Upper lobe of right lung (tissue), 1 donor: ENCODE measurements around the gene TEX2. TPM values are rescaled to one million over a fixed set of nuclear protein-coding genes. Genes with fewer than 3 reads are reported as not detected.

ENCODE experiments used
- ATAC-seq: fragments of 200-7000 bp; cut with Tn5 transposase; one replicate; pipeline ENCODE4 v1.9.1; 2020; ENCODE audit warnings: mild to moderate bottlenecking, moderate library complexity
- DNase-seq: peaks from one replicate; pipeline ENCODE4 v3.0.0-alpha.2; 2020
- H3K27ac ChIP-seq: fragments of 200-600 bp; one replicate; pipeline ENCODE4 v1.8.0; 2022
- H3K27me3 ChIP-seq: fragments of 200-600 bp; one replicate; pipeline ENCODE4 v1.8.0; 2022; ENCODE audit warnings: mild to moderate bottlenecking
- H3K36me3 ChIP-seq: fragments of 200-600 bp; one replicate; pipeline ENCODE4 v1.8.0; 2022
- H3K4me1 ChIP-seq: fragments of 200-600 bp; one replicate; pipeline ENCODE4 v1.8.0; 2022
- H3K4me3 ChIP-seq: fragments of 200-600 bp; one replicate; pipeline ENCODE4 v1.8.0; 2022; ENCODE audit warnings: mild to moderate bottlenecking
- H3K9me3 ChIP-seq: fragments of 200-600 bp; one replicate; pipeline ENCODE4 v1.8.0; 2022
- intact Hi-C: fragments of 100-400 bp; cut with DNase I; formaldehyde crosslinking; loops from one replicate; pipeline ENCODE4 v1.11.0; 2022
- total RNA-seq: library from RNA; stranded (reverse); fragmentation: NEBNext Ultra II Directional; extraction: Animal tissue kit (Norgen Biotek cat#: 25700); gene quantifications from one replicate; pipeline ENCODE4 v1.2.1, GENCODE V29; 2021
- TF ChIP-seq, protein P1 (sequence below): fragments of 200-600 bp; IDR thresholded peaks from one replicate; pipeline ENCODE4 v1.8.0; 2022; ENCODE audit warnings: antibody characterized with exemption
- donor health status: DM: no; HTN: yes; CAD: no; lungs with severe emphysema.

The TEX2 gene
- total RNA-seq, 1 donor from 2014 or later, result 50.6 TPM

GRCh38 chr17:64300699-64300965, 37.6 kb upstream of the TEX2 start:
- Histone ChIP-seq H3K27me3 (no peaks in the 10 kb centered on the region), H3K9me3 (no peaks in the 10 kb centered on the region), H3K27ac (no peak overlapping the region), H3K4me1 (peaks cover 9% of the 10 kb centered on the region), H3K36me3 (no peaks in the 10 kb centered on the region), H3K4me3 (no peak overlapping the region)
- intact Hi-C loops, result no loop called here
- ATAC-seq, result no peak
- DNase-seq, result no peak
- TF ChIP-seq, protein P1, sequence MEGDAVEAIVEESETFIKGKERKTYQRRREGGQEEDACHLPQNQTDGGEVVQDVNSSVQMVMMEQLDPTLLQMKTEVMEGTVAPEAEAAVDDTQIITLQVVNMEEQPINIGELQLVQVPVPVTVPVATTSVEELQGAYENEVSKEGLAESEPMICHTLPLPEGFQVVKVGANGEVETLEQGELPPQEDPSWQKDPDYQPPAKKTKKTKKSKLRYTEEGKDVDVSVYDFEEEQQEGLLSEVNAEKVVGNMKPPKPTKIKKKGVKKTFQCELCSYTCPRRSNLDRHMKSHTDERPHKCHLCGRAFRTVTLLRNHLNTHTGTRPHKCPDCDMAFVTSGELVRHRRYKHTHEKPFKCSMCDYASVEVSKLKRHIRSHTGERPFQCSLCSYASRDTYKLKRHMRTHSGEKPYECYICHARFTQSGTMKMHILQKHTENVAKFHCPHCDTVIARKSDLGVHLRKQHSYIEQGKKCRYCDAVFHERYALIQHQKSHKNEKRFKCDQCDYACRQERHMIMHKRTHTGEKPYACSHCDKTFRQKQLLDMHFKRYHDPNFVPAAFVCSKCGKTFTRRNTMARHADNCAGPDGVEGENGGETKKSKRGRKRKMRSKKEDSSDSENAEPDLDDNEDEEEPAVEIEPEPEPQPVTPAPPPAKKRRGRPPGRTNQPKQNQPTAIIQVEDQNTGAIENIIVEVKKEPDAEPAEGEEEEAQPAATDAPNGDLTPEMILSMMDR, result no peak

DNA sequence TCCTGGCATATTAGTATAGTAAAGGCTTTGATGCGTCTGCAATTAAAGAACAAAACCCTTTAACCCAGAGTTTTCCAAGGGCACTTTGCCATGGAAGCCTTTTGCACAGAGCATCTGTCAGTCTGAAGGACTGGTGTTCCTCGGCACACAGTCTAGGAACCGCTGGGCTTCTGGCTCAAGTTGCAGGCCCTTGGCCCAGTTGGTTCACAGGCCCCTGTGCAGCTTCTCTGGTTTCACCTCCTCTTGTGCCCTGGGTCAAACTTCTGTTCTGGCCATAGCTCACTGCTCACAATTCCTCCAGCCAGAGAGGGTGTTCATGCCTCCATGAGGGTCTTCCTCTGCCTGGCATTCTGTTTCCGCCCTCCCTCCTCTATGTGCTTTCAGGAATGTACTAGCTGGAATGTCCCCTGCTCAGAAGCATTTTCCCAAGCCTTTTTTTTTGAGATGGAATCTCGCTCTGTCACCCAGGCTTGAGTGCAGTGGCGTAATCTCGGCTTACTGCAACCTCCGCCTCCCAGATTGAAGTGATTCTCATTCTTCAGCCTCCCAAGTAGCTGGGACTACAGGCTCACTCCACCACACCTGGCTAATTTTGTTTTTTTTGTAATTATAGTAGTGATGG, 34.5 kb upstream of the TEX2 start:
- Histone ChIP-seq H3K4me3 (no peak overlapping the region), H3K9me3 (no peaks in the 10 kb centered on the region), H3K27ac (no peak overlapping the region), H3K36me3 (no peaks in the 10 kb centered on the region), H3K4me1 (peaks cover 2% of the 10 kb centered on the region), H3K27me3 (no peaks in the 10 kb centered on the region)
- DNase-seq, result no peak
- intact Hi-C loops, result no loop called here
- TF ChIP-seq, protein P1, result no peak
- ATAC-seq, result no peak

- Histone ChIP-seq H3K27me3 (no peaks in the 10 kb centered on the region), H3K9me3 (no peaks in the 10 kb centered on the region), H3K27ac (no peak overlapping the region), H3K4me3 (no peak overlapping the region), H3K4me1 (no peaks in the 10 kb centered on the region), H3K36me3 (no peaks in the 10 kb centered on the region)
- intact Hi-C loops, result no loop called here
- TF ChIP-seq, protein P1, result no peak
- DNase-seq (no peak), ATAC-seq (no peak)
These were observed 33.2 kb upstream of the TEX2 start for GRCh38 chr17:64296246-64296645.

DNA sequence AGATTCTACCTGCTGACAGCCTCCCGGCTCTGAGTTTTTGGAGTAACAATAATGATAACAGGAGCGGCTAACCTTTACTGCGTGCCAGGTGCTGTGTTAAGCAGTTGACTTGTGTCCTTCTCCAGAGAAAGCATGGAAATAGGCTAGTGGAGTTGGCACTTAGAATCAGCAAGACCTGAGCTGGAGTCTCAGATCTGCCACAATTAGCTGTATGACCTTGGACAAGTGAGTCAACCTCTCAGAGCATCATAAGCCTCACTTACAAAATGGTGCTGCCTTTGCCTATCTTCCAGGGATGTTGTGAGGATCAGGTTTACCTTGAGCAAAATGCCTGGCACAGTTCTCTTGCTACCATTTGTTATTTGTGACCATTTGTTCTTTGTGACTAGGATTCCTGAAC, 32.1 kb upstream of the TEX2 start:
- no peaks in the 10 kb centered on the region for H3K36me3 ChIP-seq
- DNase-seq, result no peak
- H3K4me3 ChIP-seq, result no peak overlapping the region
- ATAC-seq, result no peak
- intact Hi-C loops, result no loop called here
- H3K27ac ChIP-seq, result no peak overlapping the region
- H3K9me3 ChIP-seq, result no peaks in the 10 kb centered on the region
- no peaks in the 10 kb centered on the region for H3K4me1 ChIP-seq
- no peaks in the 10 kb centered on the region for H3K27me3 ChIP-seq
- TF ChIP-seq, protein P1, result no peak

- Histone ChIP-seq H3K4me3 (no peak overlapping the region), H3K27ac (no peak overlapping the region), H3K36me3 (no peaks in the 10 kb centered on the region), H3K9me3 (no peaks in the 10 kb centered on the region), H3K27me3 (no peaks in the 10 kb centered on the region), H3K4me1 (no peaks in the 10 kb centered on the region)
- TF ChIP-seq, protein P1, result peak; percentile 22
- DNase-seq, result no peak
- no peak for ATAC-seq
- intact Hi-C loops, result no loop called here
These were observed 28.3 kb upstream of the TEX2 start for GRCh38 chr17:64291268-64291851.

- H3K27me3 ChIP-seq, result no peaks in the 10 kb centered on the region
- TF ChIP-seq, protein P1, result no peak
- intact Hi-C loops, result loop anchor here (10.0 kb wide), 1 partner anchor 255 kb away; no protein-coding TSS in a partner anchor
- H3K36me3 ChIP-seq, result no peaks in the 10 kb centered on the region
- no peak overlapping the region for H3K27ac ChIP-seq
- no peaks in the 10 kb centered on the region for H3K9me3 ChIP-seq
- no peaks in the 10 kb centered on the region for H3K4me1 ChIP-seq
- DNase-seq, result no peak
- H3K4me3 ChIP-seq, result no peak overlapping the region
- ATAC-seq, result no peak
These were observed 26.7 kb upstream of the TEX2 start for GRCh38 chr17:64289741-64290141.
